Measurements from ENCODE around the gene UHRF2.

The UHRF2 gene

GRCh38 chr9:6431038-6431437 lies 18.0 kb downstream of the UHRF2 start:
- TF ChIP-seq EZH2phosphoT487 (IDR thresholded peaks at IDR 0.05; ENCODE audit: low read length) (no peak), CTCF (IDR thresholded peaks at IDR 0.05; ENCODE audit: low read length) (no peak), EZH2 (optimal IDR thresholded peaks at IDR 0.05; ENCODE audit: low read depth, low read length) (no peak)
- Histone ChIP-seq H3K4me2 (ENCODE audit: low read depth, low read length) (no peak overlapping the region), H3K36me3 (replicated peaks; ENCODE audit: insufficient read depth, low read length) (peaks cover 7% of the 10 kb centered on the region; the same call in 1 of the 2 replicates)

GRCh38 chr9:6433410-6433809 lies 20.4 kb downstream of the UHRF2 start:
- Histone ChIP-seq H3K27me3 (replicated peaks; ENCODE audit: insufficient read depth, low read length) (no peaks in the 10 kb centered on the region), H3K79me2 (ENCODE audit: low read length) (peaks cover 100% of the 10 kb centered on the region), H4K20me1 (ENCODE audit: insufficient read depth, low read length) (peaks cover 17% of the 10 kb centered on the region; the same call in 1 of the 2 replicates), H3K9ac (ENCODE audit: low read length) (no peak overlapping the region), H3K4me1 (ENCODE audit: low read length) (peaks cover 38% of the 10 kb centered on the region), H3K4me3 (ENCODE audit: low read length) (no peak overlapping the region), H3F3A (ENCODE audit: insufficient read depth, low read length) (0 out of 2 replicates have a peak, but pooled peaks cover 10% of the 10 kb centered on the region), H3K27ac (ENCODE audit: low read length) (no peak overlapping the region), H3K36me3 (replicated peaks; ENCODE audit: insufficient read depth, low read length) (no peaks in the 10 kb centered on the region; the same call in 1 of the 2 replicates), H3K9me2 (replicated peaks; ENCODE audit: insufficient read depth, low read length) (no peaks in the 10 kb centered on the region), H3K9me3 (replicated peaks; ENCODE audit: insufficient read depth, low read length) (no peaks in the 10 kb centered on the region), H2AFZ (ENCODE audit: low read length) (no peak overlapping the region), H3K4me2 (ENCODE audit: low read depth, low read length) (no peak overlapping the region)
- DNase-seq = no peak
- TF ChIP-seq EZH2phosphoT487 (IDR thresholded peaks at IDR 0.05; ENCODE audit: low read length) = no peak
- TF ChIP-seq EZH2 (optimal IDR thresholded peaks at IDR 0.05; ENCODE audit: low read depth, low read length) = no peak
- TF ChIP-seq CTCF (IDR thresholded peaks at IDR 0.05; ENCODE audit: low read length) = no peak

More at GRCh38 chr9:6431038-6431437, 18.0 kb downstream of the UHRF2 start:
- Histone ChIP-seq H3K9ac (ENCODE audit: low read length) (no peak overlapping the region), H3K27me3 (replicated peaks; ENCODE audit: insufficient read depth, low read length) (no peaks in the 10 kb centered on the region), H3K9me2 (replicated peaks; ENCODE audit: insufficient read depth, low read length) (no peaks in the 10 kb centered on the region), H2AFZ (ENCODE audit: low read length) (no peak overlapping the region), H3K9me3 (replicated peaks; ENCODE audit: insufficient read depth, low read length) (no peaks in the 10 kb centered on the region), H3K27ac (ENCODE audit: low read length) (no peak overlapping the region), H4K20me1 (ENCODE audit: insufficient read depth, low read length) (peaks cover 7% of the 10 kb centered on the region; the same call in 1 of the 2 replicates), H3F3A (ENCODE audit: insufficient read depth, low read length) (peaks cover 22% of the 10 kb centered on the region; the same call in 1 of the 2 replicates), H3K4me3 (ENCODE audit: low read length) (no peak overlapping the region), H3K79me2 (ENCODE audit: low read length) (peaks cover 100% of the 10 kb centered on the region), H3K4me1 (ENCODE audit: low read length) (peaks cover 50% of the 10 kb centered on the region)
- DNase-seq = no peak

GRCh38 chr9:6439051-6439703 lies 26.2 kb downstream of the UHRF2 start:
- peaks cover 43% of the 10 kb centered on the region for H4K20me1 ChIP-seq (ENCODE audit: insufficient read depth, low read length)
- no peak overlapping the region for H3K9ac ChIP-seq (ENCODE audit: low read length)
- no peak overlapping the region for H3K4me3 ChIP-seq (ENCODE audit: low read length)
- H3K79me2 ChIP-seq (ENCODE audit: low read length) = peaks cover 100% of the 10 kb centered on the region
- 0 out of 2 replicates have a peak, but pooled peaks cover 3% of the 10 kb centered on the region for H3F3A ChIP-seq (ENCODE audit: insufficient read depth, low read length)
- H3K4me1 ChIP-seq (ENCODE audit: low read length) = no peaks in the 10 kb centered on the region
- no peak for DNase-seq
- peaks cover 7% of the 10 kb centered on the region; the same call in 1 of the 2 replicates for H3K36me3 ChIP-seq (replicated peaks; ENCODE audit: insufficient read depth, low read length)
- H3K9me2 ChIP-seq (replicated peaks; ENCODE audit: insufficient read depth, low read length) = no peaks in the 10 kb centered on the region
- H3K27me3 ChIP-seq (replicated peaks; ENCODE audit: insufficient read depth, low read length) = no peaks in the 10 kb centered on the region
- TF ChIP-seq EZH2 (optimal IDR thresholded peaks at IDR 0.05; ENCODE audit: low read depth, low read length) (no peak), CTCF (IDR thresholded peaks at IDR 0.05; ENCODE audit: low read length) (no peak), EZH2phosphoT487 (IDR thresholded peaks at IDR 0.05; ENCODE audit: low read length) (no peak)
- H3K9me3 ChIP-seq (replicated peaks; ENCODE audit: insufficient read depth, low read length) = no peaks in the 10 kb centered on the region
- H3K27ac ChIP-seq (ENCODE audit: low read length) = no peak overlapping the region
- no peak overlapping the region for H3K4me2 ChIP-seq (ENCODE audit: low read depth, low read length)
- H2AFZ ChIP-seq (ENCODE audit: low read length) = no peak overlapping the region

Data from MM.1S (cell line).